NCI-H748 treated with DMSO at 0.1 percent for 48 hours (cell line): ENCODE measurements around the gene PRDM16.

ENCODE experiments used
- DNase-seq: peaks from one replicate; lab custom pipeline; 2025; lab: John Stamatoyannopoulos, UW

Gene PRDM16

GRCh38 chr1:3124246-3124645, 55.2 kb downstream of the PRDM16 start:
- DNase-seq = no peak

- no peak for DNase-seq
Observed at GRCh38 chr1:3125078-3125477, 56.1 kb downstream of the PRDM16 start.

DNA sequence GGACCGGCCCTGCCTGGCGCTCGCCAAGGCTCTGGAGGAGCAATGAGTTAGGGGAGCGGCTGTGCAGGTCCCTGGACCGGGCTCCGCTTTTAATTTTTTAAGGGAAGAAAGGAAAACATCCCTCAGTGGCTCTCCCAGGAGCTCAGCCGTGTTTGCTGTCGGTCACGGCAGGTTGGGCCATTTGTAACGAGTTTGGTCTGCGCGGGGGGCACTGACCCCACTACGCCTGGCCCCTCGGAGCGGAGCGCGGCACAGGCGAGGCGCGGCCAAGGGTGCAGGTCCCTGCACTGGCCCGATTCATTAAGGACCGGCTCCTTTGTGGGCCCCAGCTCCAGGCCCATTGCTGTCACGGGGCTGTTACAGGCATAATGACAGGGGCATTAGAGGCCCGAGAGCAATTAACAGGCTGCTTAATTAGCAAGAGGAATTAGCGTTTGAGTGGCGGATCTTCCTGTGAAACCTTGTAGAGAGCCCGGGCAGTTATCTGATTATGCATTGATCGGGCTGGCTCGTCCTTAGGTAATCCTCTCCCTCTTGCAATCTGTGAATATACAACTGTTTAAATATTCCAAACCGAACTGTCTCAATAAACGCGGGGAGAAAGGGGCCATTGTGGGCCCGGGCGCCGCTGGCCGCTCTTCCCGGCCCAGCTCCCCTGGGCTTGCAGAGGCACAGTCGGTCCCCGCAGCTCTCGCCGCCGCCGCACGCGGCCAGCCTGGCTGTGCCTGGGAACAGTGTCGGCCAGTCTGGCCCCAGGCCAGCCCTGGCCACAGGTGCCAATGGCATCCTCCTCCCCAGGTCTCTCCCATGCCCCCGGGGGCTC, 56.8 kb downstream of the PRDM16 start:
- DNase-seq = no peak

DNA sequence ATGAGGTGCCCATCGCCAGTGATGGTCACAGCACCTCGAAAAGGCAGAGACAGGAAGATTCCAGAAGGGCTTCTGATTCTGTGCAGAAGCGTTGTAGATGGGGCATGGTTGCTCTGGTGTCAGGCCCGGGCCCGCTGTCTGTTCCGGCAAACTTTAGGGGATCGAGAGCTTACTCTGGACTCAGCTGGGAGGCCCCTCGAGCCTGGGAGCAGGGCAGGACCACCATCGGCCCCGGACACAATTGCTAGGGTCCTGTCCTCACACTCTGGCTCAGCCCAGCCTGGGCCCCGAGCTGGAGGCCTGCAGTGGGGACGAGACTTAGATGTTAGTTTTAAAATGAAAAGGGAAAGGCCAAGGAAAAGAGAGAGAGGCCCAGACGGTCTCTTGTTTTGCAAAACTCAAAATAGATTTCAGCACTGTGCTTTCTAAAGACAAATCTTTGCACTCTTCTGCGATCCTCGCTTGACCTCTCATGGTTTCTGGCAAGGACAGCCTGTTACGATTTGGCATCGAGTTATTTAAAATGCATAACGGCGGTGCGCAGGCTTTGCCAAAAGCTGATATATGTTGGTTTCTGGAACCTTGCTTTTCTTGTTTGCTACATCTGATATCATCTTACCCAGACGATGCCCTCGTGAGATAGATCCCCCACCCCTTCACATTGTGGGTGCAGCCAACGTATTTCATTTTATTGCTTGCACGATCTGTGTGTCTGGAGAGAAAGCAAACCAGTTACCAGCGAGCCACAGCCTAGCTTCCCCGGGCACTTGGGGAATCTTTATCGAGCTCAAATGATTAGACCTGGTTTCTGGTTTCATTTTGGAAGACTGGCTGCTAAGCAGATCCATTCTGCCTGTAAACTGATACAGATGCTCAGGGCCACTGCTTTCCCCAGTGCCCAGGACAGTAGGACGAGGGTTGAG, 58.0 kb downstream of the PRDM16 start:
- DNase-seq = no peak

DNA sequence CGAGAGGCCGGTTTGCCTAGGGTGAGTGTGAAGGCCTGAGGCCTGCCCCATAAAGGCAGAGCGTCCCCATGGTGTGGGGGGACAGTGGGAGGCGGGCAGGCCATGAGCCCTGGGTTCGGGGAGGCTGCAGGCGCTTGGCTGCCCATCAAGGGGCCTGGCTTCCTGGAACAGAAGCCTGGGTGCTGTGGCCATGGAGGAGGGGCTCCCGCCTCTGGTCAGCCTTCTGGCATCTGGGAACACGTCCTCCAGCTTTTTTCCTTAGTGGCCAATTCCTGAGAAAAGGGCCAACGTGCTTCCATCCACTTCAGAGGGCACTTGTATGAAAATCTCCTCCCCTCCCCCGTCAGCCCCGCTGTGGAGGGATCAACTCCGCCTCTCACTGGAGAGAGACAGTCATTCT, 58.7 kb downstream of the PRDM16 start:
- DNase-seq = no peak

DNA sequence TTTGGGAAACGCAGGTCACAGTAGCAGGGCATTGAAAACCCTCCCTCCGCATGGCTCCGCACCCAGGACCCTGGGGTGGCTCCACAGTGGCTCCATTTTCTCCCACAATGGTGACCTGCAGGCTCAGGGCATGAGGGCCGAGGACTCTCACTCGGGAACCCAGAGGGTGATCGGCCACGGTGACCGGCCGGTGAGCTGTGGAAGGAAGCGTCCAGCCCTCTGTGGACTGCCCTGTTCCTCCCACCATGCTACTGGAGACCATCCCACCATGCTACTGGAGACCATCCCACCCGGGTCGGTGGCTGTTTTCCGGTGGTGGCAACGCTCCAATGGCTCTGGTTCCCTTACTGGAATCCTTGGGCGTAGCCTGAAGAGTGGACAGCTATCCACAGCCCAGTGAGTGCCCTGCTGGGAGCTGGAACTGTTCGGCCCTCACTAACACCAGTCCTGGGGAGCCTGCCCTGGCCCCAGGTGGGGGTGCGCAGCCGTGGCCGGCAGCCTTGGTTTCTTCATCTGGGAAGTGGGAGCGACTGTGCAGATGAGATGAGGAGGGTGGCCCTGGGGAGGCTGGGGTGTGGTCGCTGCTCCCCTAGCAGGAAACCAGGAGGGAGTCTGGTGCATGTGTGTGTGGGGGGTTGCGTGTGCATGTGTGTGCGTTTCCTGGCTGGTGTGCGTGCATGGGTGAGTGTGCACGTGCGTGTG, 59.6 kb downstream of the PRDM16 start:
- no peak for DNase-seq

GRCh38 chr1:3129133-3129490, 60.1 kb downstream of the PRDM16 start:
- no peak for DNase-seq

DNA sequence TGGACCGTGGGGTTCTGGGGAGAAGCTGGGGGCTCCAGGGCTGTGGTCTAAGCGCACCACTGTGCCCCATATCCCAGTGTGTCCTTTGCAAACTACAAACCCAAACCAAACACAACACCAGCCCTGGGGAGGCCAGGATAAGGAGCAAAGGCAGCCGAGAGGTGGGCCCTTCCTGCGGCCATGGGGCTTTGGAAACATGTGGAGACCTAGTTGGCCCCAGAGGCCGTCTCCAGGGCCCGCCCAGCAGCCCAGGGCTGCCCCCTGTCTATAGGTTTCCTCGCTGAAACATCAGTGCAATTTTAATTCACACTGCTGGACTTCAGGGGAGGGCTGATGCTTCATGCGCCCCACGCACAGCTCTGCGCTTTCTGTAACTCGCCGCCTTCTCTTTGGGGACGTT, 61.3 kb downstream of the PRDM16 start:
- DNase-seq = no peak

DNA sequence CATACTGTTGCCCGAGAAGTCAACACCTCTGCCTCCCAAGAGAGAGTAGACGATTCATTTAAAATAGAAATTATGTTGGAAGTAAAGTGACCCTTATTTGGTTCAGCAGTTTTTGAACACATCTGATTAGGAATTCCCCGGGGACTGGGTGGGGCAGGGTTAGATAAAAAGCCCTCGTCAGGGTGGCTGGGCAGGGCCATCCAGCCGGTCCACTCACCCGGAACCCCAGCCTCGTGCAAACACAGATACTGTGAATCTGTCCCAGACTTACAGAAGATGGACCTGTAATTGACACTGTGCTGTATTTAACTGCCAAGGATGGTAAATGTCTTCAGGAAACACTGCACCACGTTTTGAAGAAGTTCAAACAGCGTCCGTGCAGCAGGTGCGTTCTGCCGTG, 63.7 kb downstream of the PRDM16 start:
- DNase-seq = no peak

DNA sequence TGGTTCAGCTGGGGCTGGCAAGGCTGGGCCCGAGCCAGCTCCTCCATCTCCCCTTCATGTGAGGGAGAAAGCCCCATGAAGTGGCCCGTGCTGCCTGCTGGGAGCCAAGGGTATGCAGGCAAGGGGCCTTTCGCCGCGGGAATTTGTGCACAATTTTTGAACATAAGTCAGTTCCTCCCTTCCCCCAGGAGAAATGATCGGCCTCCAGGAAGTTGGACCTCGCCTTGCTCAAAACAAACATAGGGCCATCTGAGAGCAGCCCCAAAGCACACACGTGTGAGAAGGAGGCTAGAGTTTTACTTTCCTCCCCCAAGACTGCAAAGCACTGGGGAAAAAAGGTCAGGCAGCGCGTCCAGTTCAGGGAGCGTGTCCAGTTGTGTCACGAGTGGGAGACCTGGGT, 64.7 kb downstream of the PRDM16 start:
- DNase-seq = no peak

GRCh38 chr1:3134381-3135072, 65.5 kb downstream of the PRDM16 start:
- no peak for DNase-seq

GRCh38 chr1:3135073-3135702, 66.2 kb downstream of the PRDM16 start:
- peak; percentile 43 for DNase-seq

DNA sequence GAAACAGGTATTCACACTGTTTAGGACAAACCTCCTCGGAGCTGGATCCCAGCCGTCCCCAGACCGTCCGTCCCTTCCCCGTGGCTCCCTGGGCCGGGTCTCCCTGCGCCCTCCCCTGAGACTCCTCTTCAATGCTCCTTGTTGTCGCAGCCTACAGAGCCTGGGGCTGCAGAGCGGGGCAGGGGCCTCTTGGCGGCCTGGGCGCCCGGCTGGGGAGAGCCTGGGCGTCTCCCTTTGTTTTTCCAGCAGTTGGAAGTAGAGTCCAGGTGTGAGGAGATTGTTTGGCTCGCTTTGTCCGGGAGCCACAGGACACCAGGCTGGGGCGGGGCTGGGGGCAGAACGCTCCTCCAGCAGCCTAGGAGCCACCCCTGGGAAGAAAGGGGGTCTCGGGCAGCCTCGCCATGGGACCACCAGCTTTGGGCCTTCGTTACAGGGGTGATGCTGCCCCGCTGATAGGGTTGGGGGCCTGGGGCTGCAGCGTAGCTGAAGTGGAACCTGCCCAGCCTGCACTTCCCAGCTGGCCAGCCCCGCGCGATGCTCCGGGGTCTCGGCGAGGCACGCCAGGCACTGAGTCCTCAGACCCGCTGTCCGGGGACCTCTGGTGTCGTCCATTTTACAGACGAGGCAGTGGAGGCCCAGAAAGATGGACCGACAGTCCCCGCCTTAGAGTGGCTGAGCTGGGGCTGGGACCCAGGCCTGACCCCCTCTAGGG, 66.9 kb downstream of the PRDM16 start:
- DNase-seq = peak; percentile 10

DNA sequence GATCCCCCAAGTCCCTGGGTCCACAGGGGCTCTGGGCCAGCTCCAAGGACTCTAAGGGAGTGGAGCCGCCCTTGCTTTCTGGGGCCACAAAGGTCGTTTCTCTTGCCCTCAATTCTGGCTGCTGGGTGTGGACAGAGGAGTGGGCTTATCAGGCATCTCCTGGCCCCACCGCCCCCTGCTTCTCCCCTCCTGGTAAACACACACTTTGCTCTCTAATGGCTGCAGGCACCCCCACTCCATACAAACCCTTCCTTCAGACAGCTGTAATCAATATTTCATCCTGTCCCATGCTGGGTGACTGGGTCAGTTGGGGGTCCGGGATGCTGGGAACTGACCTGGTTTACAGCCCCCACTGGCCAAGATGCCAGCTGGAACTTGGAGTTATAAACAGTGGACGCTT, 67.5 kb downstream of the PRDM16 start:
- DNase-seq = no peak

GRCh38 chr1:3137111-3138100, 68.4 kb downstream of the PRDM16 start:
- no peak for DNase-seq

DNA sequence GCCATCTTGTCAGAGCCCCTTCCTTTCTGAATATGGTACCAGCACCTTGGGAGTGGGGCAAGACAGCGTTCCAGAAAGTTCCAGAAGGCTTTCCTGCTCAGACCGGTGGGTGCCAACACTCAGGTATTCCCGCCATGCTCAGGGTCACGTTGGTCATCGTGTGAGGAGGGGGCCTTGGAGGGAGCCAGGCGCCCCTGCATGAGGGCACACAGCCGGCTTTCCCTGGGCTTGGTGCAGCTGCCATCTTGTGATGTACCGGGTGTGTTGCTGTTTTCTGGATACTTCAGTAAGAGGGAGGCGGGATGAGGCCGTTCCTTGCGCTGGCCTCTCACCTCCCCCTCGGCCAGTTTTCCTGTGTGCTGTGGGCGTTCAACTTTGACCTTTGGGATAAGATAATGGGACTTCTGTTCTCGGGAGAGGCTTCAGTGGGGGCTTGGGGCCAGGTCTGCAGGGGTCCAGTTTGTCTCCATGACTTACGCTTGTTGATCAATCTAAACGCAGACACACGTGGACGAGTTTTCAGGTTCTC, 69.7 kb downstream of the PRDM16 start:
- DNase-seq = no peak

- DNase-seq = no peak
Observed at GRCh38 chr1:3139451-3139852, 70.4 kb downstream of the PRDM16 start.

DNA sequence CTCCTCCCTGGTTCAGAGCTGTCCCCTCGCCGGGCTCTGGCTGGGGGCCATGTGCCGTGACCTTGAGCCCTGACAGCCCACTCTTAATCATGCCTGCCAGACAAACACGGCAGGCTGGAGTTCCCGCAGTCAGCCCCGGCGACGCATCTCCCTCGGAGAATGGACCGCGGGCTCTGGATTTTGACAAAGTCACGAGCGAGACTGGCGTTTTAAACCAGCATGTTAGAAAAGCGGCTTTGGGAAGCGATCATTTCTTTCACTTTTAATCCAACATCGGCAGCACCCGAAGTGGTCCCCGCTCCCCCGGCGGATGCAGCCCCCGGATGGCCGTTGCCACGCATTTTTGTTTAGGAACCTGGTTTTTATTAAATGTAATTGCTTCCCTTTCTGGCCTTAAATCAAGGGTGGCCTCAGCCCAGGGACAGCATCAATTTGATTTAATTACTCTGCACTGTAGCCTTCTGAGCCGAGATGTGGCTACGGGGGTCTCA, 70.9 kb downstream of the PRDM16 start:
- no peak for DNase-seq

DNA sequence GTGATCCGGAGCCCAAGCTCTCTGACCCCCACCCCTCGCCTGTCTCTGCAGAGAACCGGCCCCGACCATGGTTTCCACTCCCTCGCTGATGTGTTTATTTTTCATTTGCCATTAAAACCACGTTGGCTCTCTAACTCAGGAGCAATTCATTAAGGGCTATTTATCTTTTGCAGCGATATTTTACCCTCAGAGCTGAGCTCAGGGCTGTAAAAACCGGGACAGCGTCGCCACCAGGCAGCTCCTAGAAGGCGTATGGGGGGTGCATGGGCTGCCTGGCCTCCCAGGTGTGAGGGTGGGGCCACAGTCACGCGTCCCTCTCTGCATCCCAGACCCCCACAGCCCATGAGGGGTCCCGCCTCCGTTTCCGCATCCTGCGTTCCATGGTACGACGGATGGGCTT, 71.4 kb downstream of the PRDM16 start:
- DNase-seq = peak; percentile 1
